HEK293T (cell line): Measurements from ENCODE around the gene PGAM2.

ENCODE experiments used
- CTBP1 ChIP-seq: fragments of 450-650 bp; IDR thresholded peaks from 2 replicates; pipeline ENCODE4 v1.6.1; 2016; ENCODE audit warnings: borderline replicate concordance
- HDGF ChIP-seq: fragments of 450-650 bp; IDR thresholded peaks from 2 replicates; pipeline ENCODE4 v1.6.1; 2017; ENCODE audit warnings: antibody characterized with exemption, borderline replicate concordance
- LEF1 ChIP-seq: fragments of 450-650 bp; IDR thresholded peaks from 2 replicates; pipeline ENCODE4 v1.6.1; 2017; ENCODE audit warnings: mild to moderate bottlenecking, borderline replicate concordance
- NFRKB ChIP-seq: fragments of 450-650 bp; IDR thresholded peaks from 2 replicates; pipeline ENCODE4 v1.6.1; 2016; ENCODE audit warnings: mild to moderate bottlenecking, moderate library complexity
- SP1 ChIP-seq: fragments of 450-650 bp; IDR thresholded peaks from 2 replicates; pipeline ENCODE4 v1.6.1; 2017
- ZNF384 ChIP-seq: fragments of 450-650 bp; IDR thresholded peaks from 2 replicates; pipeline ENCODE4 v1.6.1; 2016

DNA sequence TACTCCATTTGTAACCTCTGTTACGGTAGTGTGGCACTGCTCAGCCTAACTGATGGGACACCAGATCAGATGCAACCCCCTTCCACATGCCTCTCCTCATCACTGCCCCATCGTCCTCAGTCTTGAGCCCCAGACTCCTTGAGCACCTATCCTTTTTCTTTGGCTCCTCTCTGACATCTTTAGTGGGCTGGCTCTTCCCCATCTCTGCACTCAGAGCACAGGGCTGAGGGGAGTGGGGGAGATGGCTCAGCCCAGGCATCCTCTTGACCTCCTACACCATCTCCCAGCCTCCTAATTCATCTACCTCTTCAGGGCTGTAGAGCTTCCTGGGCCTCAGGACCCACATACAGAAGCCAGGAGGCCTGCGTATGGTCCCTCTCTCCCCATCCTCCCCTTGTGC is 18.4 kb upstream of the PGAM2 start:
- no peak for TF ChIP-seq HDGF
- TF ChIP-seq ZNF384 = no peak
- no peak for TF ChIP-seq NFRKB
- no peak for TF ChIP-seq SP1
- TF ChIP-seq LEF1 = no peak
- TF ChIP-seq CTBP1 = no peak
